ENCODE results near the gene CCR9. TPM values are rescaled to one million over a fixed set of nuclear protein-coding genes. Genes with fewer than 3 reads are reported as not detected.

CCR9 gene
- total and polyA plus RNA-seq, 2 donors (not counting 1 experiment from before 2014, with no cell fraction given), result not detected

DNA sequence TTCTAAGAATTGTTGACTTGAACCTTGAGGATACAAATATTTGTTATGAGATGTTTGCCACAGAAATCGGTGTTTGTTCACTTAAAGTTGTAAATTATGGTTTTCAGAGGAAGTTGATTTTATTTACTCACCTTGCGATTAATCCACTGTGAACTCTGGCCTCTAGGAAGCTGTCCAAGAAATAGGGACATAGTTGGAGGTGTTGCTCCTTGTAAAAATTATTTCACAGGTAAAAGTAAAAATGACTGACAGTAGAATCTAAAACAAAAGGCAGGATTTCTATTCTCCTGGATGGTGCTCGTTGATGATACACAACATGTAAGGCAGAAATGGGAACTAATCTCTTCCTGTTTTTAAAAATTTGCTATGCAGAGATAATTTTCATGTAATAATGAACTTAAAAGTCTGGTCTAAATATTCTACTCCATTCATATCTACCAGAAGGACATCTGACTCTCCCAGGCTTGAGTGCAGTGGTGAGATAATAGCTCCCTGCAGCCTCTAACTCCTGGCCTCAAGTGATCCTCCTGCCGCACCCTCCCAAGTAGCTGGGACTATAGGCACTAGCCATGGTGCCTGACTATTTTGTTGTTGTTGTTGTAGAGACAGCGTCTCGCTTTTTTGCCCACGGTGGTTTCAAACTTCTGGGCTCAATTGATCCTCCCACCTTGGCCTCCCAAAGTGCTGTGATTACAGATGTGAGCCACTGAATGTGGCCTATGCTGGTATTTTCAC is 27.4 kb upstream of the CCR9 start:
- no peak for TF ChIP-seq EZH2 (IDR thresholded peaks at IDR 0.05; ENCODE audit: low read length, missing control alignments)
- TF ChIP-seq, protein P1, sequence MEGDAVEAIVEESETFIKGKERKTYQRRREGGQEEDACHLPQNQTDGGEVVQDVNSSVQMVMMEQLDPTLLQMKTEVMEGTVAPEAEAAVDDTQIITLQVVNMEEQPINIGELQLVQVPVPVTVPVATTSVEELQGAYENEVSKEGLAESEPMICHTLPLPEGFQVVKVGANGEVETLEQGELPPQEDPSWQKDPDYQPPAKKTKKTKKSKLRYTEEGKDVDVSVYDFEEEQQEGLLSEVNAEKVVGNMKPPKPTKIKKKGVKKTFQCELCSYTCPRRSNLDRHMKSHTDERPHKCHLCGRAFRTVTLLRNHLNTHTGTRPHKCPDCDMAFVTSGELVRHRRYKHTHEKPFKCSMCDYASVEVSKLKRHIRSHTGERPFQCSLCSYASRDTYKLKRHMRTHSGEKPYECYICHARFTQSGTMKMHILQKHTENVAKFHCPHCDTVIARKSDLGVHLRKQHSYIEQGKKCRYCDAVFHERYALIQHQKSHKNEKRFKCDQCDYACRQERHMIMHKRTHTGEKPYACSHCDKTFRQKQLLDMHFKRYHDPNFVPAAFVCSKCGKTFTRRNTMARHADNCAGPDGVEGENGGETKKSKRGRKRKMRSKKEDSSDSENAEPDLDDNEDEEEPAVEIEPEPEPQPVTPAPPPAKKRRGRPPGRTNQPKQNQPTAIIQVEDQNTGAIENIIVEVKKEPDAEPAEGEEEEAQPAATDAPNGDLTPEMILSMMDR (conservative IDR thresholded peaks at IDR 0.05 in 1 of 2, IDR thresholded peaks at IDR 0.05 in 1 of 2; ENCODE audit: low read depth in 1 of 2, low read length in 2 of 2), result no peak
- H3K79me2 ChIP-seq (ENCODE audit: control insufficient read depth, insufficient read depth, low read length), result no peaks in the 10 kb centered on the region
- no peak overlapping the region for H2AFZ ChIP-seq (ENCODE audit: low read length)
- H3K4me1 ChIP-seq (ENCODE audit: control insufficient read depth, extremely low read depth, insufficient read depth, low read length), result no peaks in the 10 kb centered on the region
- H3K27ac ChIP-seq (ENCODE audit: insufficient read depth, low read length), result no peak overlapping the region
- DNase-seq (ENCODE audit: low read depth in 2 of 2), result no peak
- no peaks in the 10 kb centered on the region for H3K36me3 ChIP-seq (ENCODE audit: control insufficient read depth, insufficient read depth, low read length)
- H3K27me3 ChIP-seq (ENCODE audit: control insufficient read depth, insufficient read depth, low read length), result peaks cover 16% of the 10 kb centered on the region
- H4K20me1 ChIP-seq (ENCODE audit: control insufficient read depth, extremely low read depth, insufficient read depth, low read length), result no peaks in the 10 kb centered on the region
- H3K4me2 ChIP-seq (ENCODE audit: extremely low read depth, insufficient read depth, low read length), result no peak overlapping the region
- no peak overlapping the region for H3K4me3 ChIP-seq (replicated peaks in 1 of 4; ENCODE audit: control extremely low read depth in 1 of 4, insufficient read depth in 1 of 4, low read depth in 3 of 4, low read length in 4 of 4)
- no peaks in the 10 kb centered on the region for H3K9me3 ChIP-seq (ENCODE audit: control insufficient read depth, insufficient read depth, low read depth, low read length)
- no peak overlapping the region for H3K9ac ChIP-seq (ENCODE audit: insufficient read depth, low read length)

DNA sequence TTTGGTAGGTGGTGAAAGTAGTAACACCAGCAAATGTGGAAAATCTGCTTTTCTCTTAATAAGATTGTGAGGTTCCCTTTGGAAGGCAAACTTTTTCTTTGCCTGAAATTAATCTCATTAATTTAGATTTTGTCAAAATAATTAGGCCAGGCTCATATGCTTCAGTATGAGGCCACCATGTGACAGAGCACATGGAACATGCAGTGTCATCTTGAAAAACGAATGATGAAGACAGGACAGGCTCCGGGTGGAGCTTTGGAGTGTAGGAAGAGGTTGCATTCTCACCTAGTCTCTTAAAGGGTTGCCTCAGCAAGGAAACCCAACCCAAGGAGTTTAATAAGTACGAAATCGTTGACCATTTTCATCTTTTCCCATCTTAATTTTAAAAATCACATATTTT is 25.9 kb upstream of the CCR9 start:
- no peak overlapping the region for H3K4me2 ChIP-seq (ENCODE audit: extremely low read depth, insufficient read depth, low read length)
- H2AFZ ChIP-seq (ENCODE audit: low read length), result no peak overlapping the region
- no peak overlapping the region for H3K27ac ChIP-seq (ENCODE audit: insufficient read depth, low read length)

GRCh38 chr3:45861043-45861719 is 25.2 kb upstream of the CCR9 start:
- H3K36me3 ChIP-seq (ENCODE audit: control insufficient read depth, insufficient read depth, low read length), result no peaks in the 10 kb centered on the region
- no peaks in the 10 kb centered on the region for H4K20me1 ChIP-seq (ENCODE audit: control insufficient read depth, extremely low read depth, insufficient read depth, low read length)
- H3K9ac ChIP-seq (ENCODE audit: insufficient read depth, low read length), result no peak overlapping the region
- H3K27ac ChIP-seq (ENCODE audit: insufficient read depth, low read length), result no peak overlapping the region
- no peak overlapping the region for H2AFZ ChIP-seq (ENCODE audit: low read length)
- no peaks in the 10 kb centered on the region for H3K9me3 ChIP-seq (ENCODE audit: control insufficient read depth, insufficient read depth, low read depth, low read length)
- no peaks in the 10 kb centered on the region for H3K79me2 ChIP-seq (ENCODE audit: control insufficient read depth, insufficient read depth, low read length)
- H3K4me2 ChIP-seq (ENCODE audit: extremely low read depth, insufficient read depth, low read length), result no peak overlapping the region
- DNase-seq (ENCODE audit: low read depth in 2 of 2), result no peak
- H3K27me3 ChIP-seq (ENCODE audit: control insufficient read depth, insufficient read depth, low read length), result peaks cover 17% of the 10 kb centered on the region
- H3K4me3 ChIP-seq (replicated peaks in 1 of 4; ENCODE audit: control extremely low read depth in 1 of 4, insufficient read depth in 1 of 4, low read depth in 3 of 4, low read length in 4 of 4), result no peak overlapping the region
- H3K4me1 ChIP-seq (ENCODE audit: control insufficient read depth, extremely low read depth, insufficient read depth, low read length), result no peaks in the 10 kb centered on the region
- TF ChIP-seq EZH2 (IDR thresholded peaks at IDR 0.05; ENCODE audit: low read length, missing control alignments), result no peak
- TF ChIP-seq, protein P1 (conservative IDR thresholded peaks at IDR 0.05 in 1 of 2, IDR thresholded peaks at IDR 0.05 in 1 of 2; ENCODE audit: low read depth in 1 of 2, low read length in 2 of 2), result no peak

More for the DNA sequence above, 25.9 kb upstream of the CCR9 start:
- H3K9me3 ChIP-seq (ENCODE audit: control insufficient read depth, insufficient read depth, low read depth, low read length), result no peaks in the 10 kb centered on the region
- no peaks in the 10 kb centered on the region for H4K20me1 ChIP-seq (ENCODE audit: control insufficient read depth, extremely low read depth, insufficient read depth, low read length)
- no peak for TF ChIP-seq EZH2 (IDR thresholded peaks at IDR 0.05; ENCODE audit: low read length, missing control alignments)
- TF ChIP-seq, protein P1 (conservative IDR thresholded peaks at IDR 0.05 in 1 of 2, IDR thresholded peaks at IDR 0.05 in 1 of 2; ENCODE audit: low read depth in 1 of 2, low read length in 2 of 2), result no peak
- H3K27me3 ChIP-seq (ENCODE audit: control insufficient read depth, insufficient read depth, low read length), result peaks cover 16% of the 10 kb centered on the region
- no peak for DNase-seq (ENCODE audit: low read depth in 2 of 2)
- no peaks in the 10 kb centered on the region for H3K4me1 ChIP-seq (ENCODE audit: control insufficient read depth, extremely low read depth, insufficient read depth, low read length)
- no peak overlapping the region for H3K4me3 ChIP-seq (replicated peaks in 1 of 4; ENCODE audit: control extremely low read depth in 1 of 4, insufficient read depth in 1 of 4, low read depth in 3 of 4, low read length in 4 of 4)
- H3K79me2 ChIP-seq (ENCODE audit: control insufficient read depth, insufficient read depth, low read length), result no peaks in the 10 kb centered on the region
- no peak overlapping the region for H3K9ac ChIP-seq (ENCODE audit: insufficient read depth, low read length)
- no peaks in the 10 kb centered on the region for H3K36me3 ChIP-seq (ENCODE audit: control insufficient read depth, insufficient read depth, low read length)

Measured in fibroblast of lung (primary cell).